Central memory CD8-positive, alpha-beta T cell (primary cell): Measurements from ENCODE around the gene MT1HL1.
"Not testable (repeated sequence)": the region's sequence is repeated elsewhere in the genome, so short reads cannot be mapped to it uniquely, and the experiment has no call there.

Experiments
- ATAC-seq: fragments of 150-1000 bp; cut with Tn5 transposase; replicated peaks from 2 replicates; pipeline ENCODE4 v1.10.0; 2022; ENCODE audit warnings: mild to moderate bottlenecking, moderate FRiP score, moderate number of reproducible peaks; ENCODE audit not compliant: poor library complexity, severe bottlenecking; ENCODE audit errors: extremely low read depth
- DNase-seq, 2 donors: peaks; one replicate each; pipeline ENCODE4 v3.0.0; 2021; ENCODE audit warnings: low spot score in 2 of 2
- H3K27ac Mint-ChIP-seq: one replicate; pipeline ENCODE4 v1.8.0; 2022; ENCODE audit warnings: low read depth, mild to moderate bottlenecking, moderate library complexity, mixed read lengths
- H3K27me3 Mint-ChIP-seq: one replicate; pipeline ENCODE4 v1.8.0; 2022; ENCODE audit warnings: mixed read lengths
- H3K36me3 Mint-ChIP-seq: one replicate; pipeline ENCODE4 v1.8.0; 2022; ENCODE audit warnings: mild to moderate bottlenecking, moderate library complexity, mixed read lengths; ENCODE audit not compliant: insufficient read depth
- H3K4me1 Mint-ChIP-seq: one replicate; pipeline ENCODE4 v1.8.0; 2022; ENCODE audit warnings: mixed read lengths
- H3K4me3 Mint-ChIP-seq: one replicate; pipeline ENCODE4 v1.8.0; 2022; ENCODE audit warnings: mild to moderate bottlenecking, moderate library complexity, mixed read lengths
- H3K9me3 Mint-ChIP-seq: one replicate; pipeline ENCODE4 v1.8.0; 2022; ENCODE audit warnings: mixed read lengths

Gene MT1HL1

DNA sequence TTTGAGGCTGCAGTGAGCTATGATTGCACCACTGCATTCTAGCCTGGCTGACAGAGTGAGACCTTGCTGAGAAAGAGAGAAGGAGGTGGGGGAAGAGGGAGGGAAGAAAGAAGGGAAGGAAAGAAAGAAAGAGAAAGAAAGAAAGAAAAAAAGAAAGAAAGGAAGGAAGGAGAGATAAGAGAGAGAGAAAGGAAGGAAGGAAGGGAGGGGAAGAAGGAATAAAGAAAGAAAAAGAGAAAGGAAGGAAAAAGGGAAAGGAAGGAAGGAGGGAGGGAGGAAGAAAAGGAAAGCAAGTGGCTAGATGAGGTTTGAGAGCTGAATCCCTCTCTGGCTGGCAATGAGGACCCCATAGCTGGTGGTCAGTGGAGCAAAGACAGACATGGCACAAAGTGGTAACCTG is 20.4 kb downstream of the MT1HL1 start:
- H3K27ac Mint-ChIP-seq: no peak overlapping the region
- no peak for DNase-seq

DNA sequence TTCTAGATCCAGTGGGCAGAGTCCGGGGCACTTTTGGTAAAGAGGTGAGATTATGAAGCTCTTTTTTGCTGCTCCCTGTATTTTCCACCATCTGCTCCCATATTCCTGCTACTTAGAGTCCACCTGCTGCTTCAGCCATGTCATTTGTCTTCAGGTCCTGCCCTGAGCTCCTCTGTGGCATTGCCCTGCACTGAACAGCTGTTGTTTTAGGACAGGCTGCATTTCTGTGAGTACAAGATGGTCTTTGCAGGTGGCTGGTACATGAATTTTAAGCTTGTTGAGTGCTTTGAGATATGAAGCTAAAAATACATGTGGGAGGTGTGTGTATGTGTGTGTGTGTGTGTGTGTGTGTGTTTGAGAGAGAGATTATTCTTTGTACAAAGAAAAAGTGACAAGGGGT is 21.9 kb downstream of the MT1HL1 start:
- DNase-seq: no peak
- Mint-ChIP-seq H3K36me3 (no peaks in the 10 kb centered on the region), H3K9me3 (peaks cover 4% of the 10 kb centered on the region), H3K4me3 (no peak overlapping the region), H3K27ac (no peak overlapping the region), H3K27me3 (peaks cover 6% of the 10 kb centered on the region), H3K4me1 (no peaks in the 10 kb centered on the region)
- no peak for ATAC-seq

More for the DNA sequence above, 20.4 kb downstream of the MT1HL1 start:
- H3K36me3 Mint-ChIP-seq: no peaks in the 10 kb centered on the region
- no peak overlapping the region for H3K4me3 Mint-ChIP-seq
- no peak for ATAC-seq
- peaks cover 12% of the 10 kb centered on the region for H3K27me3 Mint-ChIP-seq
- H3K4me1 Mint-ChIP-seq: no peaks in the 10 kb centered on the region
- H3K9me3 Mint-ChIP-seq: peaks cover 4% of the 10 kb centered on the region

DNA sequence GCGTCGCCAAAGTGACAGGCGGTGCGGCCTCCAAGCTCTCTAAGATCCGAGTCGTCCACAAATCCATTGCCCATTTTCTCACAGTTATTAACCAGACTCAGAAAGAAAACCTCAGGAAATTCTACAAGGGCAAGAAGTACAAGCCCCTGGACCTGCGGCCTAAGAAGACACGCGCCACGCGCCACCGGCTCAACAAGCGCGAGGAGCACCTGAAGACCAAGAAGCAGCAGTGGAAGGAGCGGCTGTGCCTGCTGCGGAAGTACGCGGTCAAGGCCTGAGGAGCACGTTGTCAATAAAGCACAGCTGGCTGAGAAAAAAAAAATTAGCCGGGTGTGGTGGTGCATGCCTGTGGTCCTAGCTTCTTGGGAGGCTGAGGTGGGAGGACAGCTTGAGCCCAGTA is 22.8 kb downstream of the MT1HL1 start:
- H3K36me3 Mint-ChIP-seq, DNase-seq, H3K27ac Mint-ChIP-seq, H3K4me1 Mint-ChIP-seq, H3K27me3 Mint-ChIP-seq, H3K9me3 Mint-ChIP-seq, H3K4me3 Mint-ChIP-seq, ATAC-seq: not testable (repeated sequence)

DNA sequence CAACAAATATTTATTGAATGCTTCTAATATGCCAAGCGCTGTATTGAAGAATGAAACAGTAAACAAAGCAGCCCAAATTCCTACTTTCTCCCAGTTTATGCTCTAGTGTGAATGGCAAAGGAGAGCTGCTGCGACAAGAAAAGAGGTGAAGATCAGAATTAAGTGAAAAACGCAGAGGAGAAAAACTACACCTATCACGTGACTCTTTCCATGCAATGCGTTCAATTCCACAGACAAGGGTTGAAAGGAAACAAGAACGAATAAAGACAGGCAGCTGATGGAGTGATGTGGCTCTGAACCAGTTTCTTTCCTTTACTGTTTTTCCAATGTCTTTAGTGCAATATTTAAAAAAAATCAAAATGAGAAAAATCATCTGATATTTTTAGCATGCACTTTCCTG is 23.6 kb downstream of the MT1HL1 start:
- Mint-ChIP-seq H3K36me3 (no peaks in the 10 kb centered on the region), H3K4me3 (no peak overlapping the region), H3K9me3 (peaks cover 5% of the 10 kb centered on the region), H3K27ac (no peak overlapping the region), H3K27me3 (peaks cover 11% of the 10 kb centered on the region), H3K4me1 (no peaks in the 10 kb centered on the region)
- DNase-seq (no peak), ATAC-seq (no peak)

DNA sequence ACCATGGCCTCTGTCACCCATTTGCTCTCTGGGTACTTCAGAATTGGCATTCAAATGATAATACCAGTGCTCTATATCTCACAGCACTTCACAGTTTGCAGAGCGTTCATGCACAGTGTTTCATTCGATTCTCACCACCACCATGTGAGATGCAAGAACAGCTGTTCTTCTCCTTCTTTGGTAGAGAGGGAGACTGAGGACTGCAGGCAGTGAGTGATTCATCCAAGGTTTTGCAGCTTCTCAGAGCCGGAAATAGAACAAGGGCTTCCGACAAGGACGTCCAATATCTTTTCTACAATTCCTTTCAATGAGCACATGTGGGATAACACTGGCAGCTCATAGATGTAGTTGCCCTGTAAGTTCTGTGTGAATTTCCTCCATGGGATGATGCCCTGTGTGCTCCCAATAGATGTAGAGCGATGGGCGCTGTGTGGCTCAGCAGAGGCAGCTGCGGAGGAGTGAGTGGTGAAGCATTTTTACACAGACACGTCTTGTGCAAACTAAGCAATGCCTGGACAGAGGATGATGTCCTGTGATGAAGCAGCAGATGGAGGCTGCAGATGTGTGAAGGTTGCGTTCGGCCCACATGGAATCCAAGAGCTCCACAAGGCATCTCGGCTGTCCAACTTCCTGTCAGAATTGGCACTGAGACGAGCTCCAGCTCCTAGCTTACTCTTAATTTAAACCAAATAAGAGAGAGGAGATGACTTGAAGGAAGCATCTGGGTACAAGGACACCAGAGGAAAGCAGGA is 24.9 kb downstream of the MT1HL1 start:
- Mint-ChIP-seq H3K27ac (no peak overlapping the region), H3K27me3 (peaks cover 20% of the 10 kb centered on the region), H3K4me3 (no peak overlapping the region), H3K9me3 (peaks cover 5% of the 10 kb centered on the region), H3K4me1 (no peaks in the 10 kb centered on the region), H3K36me3 (no peaks in the 10 kb centered on the region)
- no peak for DNase-seq
- no peak for ATAC-seq

DNA sequence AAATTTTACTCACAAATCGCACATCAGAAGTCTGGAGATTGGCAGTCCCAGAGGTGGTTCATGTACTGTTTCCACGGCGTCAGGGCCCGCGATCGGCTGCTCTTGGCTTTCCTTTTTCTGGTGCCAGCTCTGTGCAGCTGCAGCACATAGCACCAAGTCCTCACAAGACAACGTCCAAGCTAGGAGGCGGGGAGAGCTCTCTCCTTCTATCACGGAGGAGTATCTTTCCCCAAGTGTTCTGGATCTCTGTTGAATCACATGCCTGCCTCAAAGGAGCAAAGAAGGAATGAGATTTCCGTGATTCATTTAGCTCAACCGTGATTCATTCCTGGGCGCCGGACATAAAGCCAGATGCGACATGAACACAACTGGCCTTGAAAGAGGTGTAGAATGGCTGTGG is 25.5 kb downstream of the MT1HL1 start:
- H3K4me3 Mint-ChIP-seq: no peak overlapping the region

DNA sequence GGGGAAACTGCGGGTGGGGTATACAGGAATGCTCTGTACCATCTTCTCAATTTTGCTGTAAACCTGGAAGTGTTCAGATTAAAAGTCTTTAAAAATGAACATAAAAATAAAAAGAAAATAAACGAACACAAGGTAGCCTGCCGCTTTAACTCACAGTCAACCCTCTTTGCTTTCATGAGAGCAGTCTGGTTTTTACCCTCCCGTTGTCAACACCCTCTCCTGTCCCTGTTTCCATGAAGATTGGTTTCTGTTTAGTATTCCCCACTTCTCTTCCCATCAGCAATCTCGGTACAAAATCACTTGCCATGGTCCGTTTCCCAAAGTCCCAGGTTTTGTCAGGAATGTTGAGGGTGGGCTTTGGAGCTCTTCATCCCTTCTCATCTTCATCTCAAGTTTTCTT is 28.8 kb downstream of the MT1HL1 start:
- no peak overlapping the region for H3K27ac Mint-ChIP-seq
- no peak for ATAC-seq
- peaks cover 5% of the 10 kb centered on the region for H3K9me3 Mint-ChIP-seq
- no peak for DNase-seq
- H3K4me1 Mint-ChIP-seq: no peaks in the 10 kb centered on the region
- no peaks in the 10 kb centered on the region for H3K36me3 Mint-ChIP-seq
- H3K4me3 Mint-ChIP-seq: no peak overlapping the region
- H3K27me3 Mint-ChIP-seq: peaks cover 53% of the 10 kb centered on the region

More for the DNA sequence above, 25.5 kb downstream of the MT1HL1 start:
- Mint-ChIP-seq H3K27ac (no peak overlapping the region), H3K4me1 (no peaks in the 10 kb centered on the region), H3K9me3 (peaks cover 5% of the 10 kb centered on the region), H3K27me3 (peaks cover 26% of the 10 kb centered on the region), H3K36me3 (no peaks in the 10 kb centered on the region)
- DNase-seq (no peak), ATAC-seq (no peak)

DNA sequence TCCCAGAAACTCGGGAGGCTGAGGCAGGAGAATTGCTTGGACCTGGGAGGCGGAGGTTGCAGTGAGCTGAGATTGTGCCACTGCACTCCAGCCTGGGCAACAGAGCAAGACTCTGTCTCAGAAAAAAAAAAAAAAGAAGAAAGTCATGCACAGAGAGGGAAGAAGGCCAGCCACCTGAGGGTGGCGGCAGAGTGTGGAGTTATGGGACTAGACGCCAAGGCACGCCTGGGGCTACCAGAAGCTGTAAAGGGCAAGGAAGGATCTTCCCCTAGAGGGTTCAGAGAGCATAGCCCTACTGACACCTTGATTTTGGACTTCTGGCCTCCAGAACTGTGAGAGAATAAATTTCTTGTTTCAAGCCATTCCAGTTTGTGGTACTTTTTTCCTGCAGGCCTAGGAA is 30.2 kb downstream of the MT1HL1 start:
- not testable (repeated sequence) for H3K27ac Mint-ChIP-seq, ATAC-seq, DNase-seq, H3K36me3 Mint-ChIP-seq, H3K4me3 Mint-ChIP-seq, H3K4me1 Mint-ChIP-seq, H3K9me3 Mint-ChIP-seq
- peaks cover 63% of the 10 kb centered on the region for H3K27me3 Mint-ChIP-seq

DNA sequence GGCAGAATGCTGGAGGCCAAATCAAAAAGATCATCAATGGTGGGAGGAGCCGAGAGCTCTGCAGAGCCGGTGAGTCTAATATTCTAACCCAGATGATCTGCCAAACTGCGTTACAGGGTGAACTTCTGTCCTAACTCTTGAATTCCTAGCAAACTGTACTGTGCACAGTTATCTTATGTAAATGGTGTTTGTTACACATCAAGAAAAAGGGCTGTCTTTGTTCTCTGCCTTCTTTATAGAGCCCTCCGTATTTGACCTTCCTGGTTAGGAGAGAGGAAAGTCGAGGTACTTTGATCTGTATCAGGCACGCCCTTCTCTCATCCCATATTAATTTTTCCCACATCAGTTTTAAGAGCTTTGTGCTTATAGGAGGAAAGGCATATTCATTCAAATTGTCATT is 37.6 kb downstream of the MT1HL1 start:
- ATAC-seq: no peak
- H3K9me3 Mint-ChIP-seq: peaks cover 2% of the 10 kb centered on the region
- no peaks in the 10 kb centered on the region for H3K36me3 Mint-ChIP-seq
- H3K27me3 Mint-ChIP-seq: peaks cover 73% of the 10 kb centered on the region
- no peak overlapping the region for H3K4me3 Mint-ChIP-seq
- H3K27ac Mint-ChIP-seq: no peak overlapping the region
- H3K4me1 Mint-ChIP-seq: no peaks in the 10 kb centered on the region
- no peak for DNase-seq

DNA sequence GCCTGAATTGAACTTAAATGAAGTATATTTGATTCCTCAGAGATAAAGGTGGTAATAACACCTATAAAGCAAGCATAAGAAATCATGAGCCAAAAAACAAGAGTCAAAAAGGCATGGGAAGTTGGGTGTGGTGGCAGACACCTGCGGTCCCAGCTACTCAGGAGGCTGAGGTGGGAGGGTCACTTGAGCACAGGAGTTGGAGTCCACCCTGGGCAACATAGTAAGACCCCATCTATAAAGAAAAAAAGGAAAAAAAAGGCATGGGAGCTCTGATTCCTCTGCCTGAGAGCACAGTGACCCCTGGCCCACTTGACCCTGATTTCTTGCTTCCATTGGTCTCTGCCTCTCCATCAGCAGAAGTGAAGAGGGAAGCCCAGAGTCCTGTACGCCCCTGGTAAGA is 40.3 kb downstream of the MT1HL1 start:
- Mint-ChIP-seq H3K36me3 (no peaks in the 10 kb centered on the region), H3K27ac (no peak overlapping the region), H3K4me3 (no peak overlapping the region), H3K27me3 (peaks cover 79% of the 10 kb centered on the region), H3K9me3 (peaks cover 14% of the 10 kb centered on the region), H3K4me1 (no peaks in the 10 kb centered on the region)
- no peak for DNase-seq
- ATAC-seq: no peak

DNA sequence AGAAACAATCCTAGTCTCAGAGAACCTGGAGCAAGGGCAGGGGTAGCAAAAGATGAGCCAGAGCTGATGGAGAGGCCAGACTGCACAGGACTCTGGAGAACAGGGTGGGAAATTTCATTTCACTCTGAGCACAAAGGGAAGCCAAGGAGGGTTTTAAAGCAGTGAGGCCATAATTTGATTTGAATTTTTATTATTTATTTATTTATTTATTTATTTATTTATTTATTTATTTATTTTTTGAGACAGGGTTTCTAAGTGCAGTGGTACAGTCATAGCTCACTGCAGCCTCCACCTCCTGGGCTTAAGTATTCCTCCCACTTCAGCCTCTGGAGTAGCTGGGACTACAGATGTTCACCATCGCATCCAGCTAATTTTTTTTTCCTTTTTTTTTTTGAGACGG is 45.1 kb downstream of the MT1HL1 start:
- peaks cover 18% of the 10 kb centered on the region for H3K9me3 Mint-ChIP-seq
- peaks cover 59% of the 10 kb centered on the region for H3K27me3 Mint-ChIP-seq
- ATAC-seq (no peak), DNase-seq (no peak)
- H3K4me1 Mint-ChIP-seq: no peaks in the 10 kb centered on the region
- no peak overlapping the region for H3K4me3 Mint-ChIP-seq
- no peak overlapping the region for H3K27ac Mint-ChIP-seq
- no peaks in the 10 kb centered on the region for H3K36me3 Mint-ChIP-seq

DNA sequence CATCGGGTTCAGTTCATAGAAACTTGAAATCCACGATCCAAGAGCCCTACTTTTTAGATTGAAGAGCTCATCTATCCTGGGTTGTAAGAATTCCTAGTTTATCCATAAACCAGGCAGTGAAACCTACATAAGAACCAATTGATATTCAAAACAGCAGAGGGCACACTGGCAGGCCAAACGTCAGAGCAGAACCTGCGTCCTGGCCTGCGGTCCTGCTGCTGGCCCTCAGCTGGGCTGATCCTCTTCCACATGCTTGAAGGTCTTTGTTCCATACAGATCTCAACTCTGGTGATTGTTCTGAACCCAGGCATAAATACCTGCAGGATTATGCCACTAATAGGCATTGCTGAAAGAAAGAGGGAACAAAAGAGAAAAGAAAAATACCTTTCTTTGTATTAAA is 47.0 kb downstream of the MT1HL1 start:
- no peaks in the 10 kb centered on the region for H3K36me3 Mint-ChIP-seq
- no peaks in the 10 kb centered on the region for H3K4me1 Mint-ChIP-seq
- H3K27me3 Mint-ChIP-seq: peaks cover 49% of the 10 kb centered on the region
- no peak overlapping the region for H3K27ac Mint-ChIP-seq
- ATAC-seq (no peak), DNase-seq (no peak)
- H3K9me3 Mint-ChIP-seq: peaks cover 19% of the 10 kb centered on the region
- no peak overlapping the region for H3K4me3 Mint-ChIP-seq
